HG02642 (cell line): Measurements from ENCODE around the gene MAP4.
A peak's percentile ranks its signal among the peaks of the same experiment; 100 is the strongest.
"Not testable (repeated sequence)": the region's sequence is repeated elsewhere in the genome, so short reads cannot be mapped to it uniquely, and the experiment has no call there.

Experiments used
- ATAC-seq: cut with Tn5 transposase; IDR thresholded peaks from one replicate; pipeline ENCODE4 v1.9.1; 2021; ENCODE audit warnings: mild to moderate bottlenecking; ENCODE audit not compliant: unreplicated experiment, poor library complexity

MAP4 gene

GRCh38 chr3:47849186-47849698 lies 167.0 kb downstream of the MAP4 start:
- ATAC-seq = no peak

GRCh38 chr3:47848599-47849117 lies 167.6 kb downstream of the MAP4 start:
- no peak for ATAC-seq

GRCh38 chr3:47847801-47848518 lies 168.3 kb downstream of the MAP4 start:
- ATAC-seq = no peak

GRCh38 chr3:47847260-47847659 lies 169.0 kb downstream of the MAP4 start:
- ATAC-seq = no peak

- no peak for ATAC-seq
These were observed 169.4 kb downstream of the MAP4 start for GRCh38 chr3:47846880-47847248.

GRCh38 chr3:47846186-47846879 lies 169.9 kb downstream of the MAP4 start:
- ATAC-seq = no peak

GRCh38 chr3:47841786-47842349 lies 174.3 kb downstream of the MAP4 start:
- no peak for ATAC-seq

GRCh38 chr3:47838503-47838902 lies 177.7 kb downstream of the MAP4 start:
- no peak for ATAC-seq

- no peak for ATAC-seq
These were observed 179.2 kb downstream of the MAP4 start for GRCh38 chr3:47836986-47837385.

GRCh38 chr3:47829482-47829881 lies 186.7 kb downstream of the MAP4 start:
- not testable (repeated sequence) for ATAC-seq

- no peak for ATAC-seq
These were observed 190.6 kb downstream of the MAP4 start for GRCh38 chr3:47825590-47825989.

GRCh38 chr3:47824541-47825473 lies 191.4 kb downstream of the MAP4 start:
- peak; percentile 95 for ATAC-seq

GRCh38 chr3:47817609-47818008 lies 198.6 kb downstream of the MAP4 start:
- ATAC-seq = no peak

GRCh38 chr3:47813551-47814177 lies 202.6 kb downstream of the MAP4 start:
- no peak for ATAC-seq

GRCh38 chr3:47804577-47804976 lies 211.6 kb downstream of the MAP4 start:
- no peak for ATAC-seq

- ATAC-seq = no peak
These were observed 212.7 kb downstream of the MAP4 start for GRCh38 chr3:47803480-47804025.

GRCh38 chr3:47802734-47803479 lies 213.3 kb downstream of the MAP4 start, which contains the start of gene DHX30:
Gene DHX30 (plus strand): TSS chr3:47803138. CDS start chr3:47810684, 7,546 bp downstream.
- ATAC-seq = peak; percentile 87
